ENCODE results near the gene ARRDC5. TPM values are rescaled to one million over a fixed set of nuclear protein-coding genes. Genes with fewer than 3 reads are reported as not detected.

The ARRDC5 gene
- polyA plus RNA-seq, 1 experiment, result not detected

DNA sequence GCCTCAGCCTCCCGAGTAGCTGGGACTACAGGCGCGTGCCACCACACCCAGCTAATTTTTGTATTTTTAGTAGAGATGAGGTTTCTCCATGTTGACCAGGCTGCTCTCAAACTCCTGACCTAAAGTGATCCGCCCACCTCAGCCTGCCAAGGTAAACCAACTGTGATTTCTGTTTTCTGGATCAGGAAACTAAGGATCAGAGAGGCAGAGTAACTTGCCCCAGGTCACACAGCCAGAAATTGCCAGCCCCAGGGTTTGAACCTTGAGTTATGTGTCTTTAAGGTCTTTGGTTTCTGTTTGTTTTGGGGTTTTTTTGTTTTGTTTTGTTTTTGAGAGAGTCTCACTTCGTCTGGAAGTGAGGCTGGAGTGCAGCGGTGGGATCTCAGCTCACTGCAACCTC is 31.0 kb downstream of the ARRDC5 start:
- Histone ChIP-seq H3K9me3 (ENCODE audit: control insufficient read depth, insufficient read depth, low read length) (no peaks in the 10 kb centered on the region; the same call in 1 of the 2 replicates), H3K27ac (ENCODE audit: low read depth, low read length) (no peak overlapping the region), H3K4me3 (ENCODE audit: low read depth, low read length) (no peak overlapping the region), H3K27me3 (ENCODE audit: control insufficient read depth, insufficient read depth, low read length) (no peaks in the 10 kb centered on the region)
- POLR2A ChIA-PET, result no interaction called here
- CTCF ChIA-PET, result interaction anchor here (0.6 to 2.8 kb wide), 3 partner anchors 40 to 160 kb away, joined by 3 to 17 read pairs (median 6); no protein-coding TSS in a partner anchor
- TF ChIP-seq, protein P1, sequence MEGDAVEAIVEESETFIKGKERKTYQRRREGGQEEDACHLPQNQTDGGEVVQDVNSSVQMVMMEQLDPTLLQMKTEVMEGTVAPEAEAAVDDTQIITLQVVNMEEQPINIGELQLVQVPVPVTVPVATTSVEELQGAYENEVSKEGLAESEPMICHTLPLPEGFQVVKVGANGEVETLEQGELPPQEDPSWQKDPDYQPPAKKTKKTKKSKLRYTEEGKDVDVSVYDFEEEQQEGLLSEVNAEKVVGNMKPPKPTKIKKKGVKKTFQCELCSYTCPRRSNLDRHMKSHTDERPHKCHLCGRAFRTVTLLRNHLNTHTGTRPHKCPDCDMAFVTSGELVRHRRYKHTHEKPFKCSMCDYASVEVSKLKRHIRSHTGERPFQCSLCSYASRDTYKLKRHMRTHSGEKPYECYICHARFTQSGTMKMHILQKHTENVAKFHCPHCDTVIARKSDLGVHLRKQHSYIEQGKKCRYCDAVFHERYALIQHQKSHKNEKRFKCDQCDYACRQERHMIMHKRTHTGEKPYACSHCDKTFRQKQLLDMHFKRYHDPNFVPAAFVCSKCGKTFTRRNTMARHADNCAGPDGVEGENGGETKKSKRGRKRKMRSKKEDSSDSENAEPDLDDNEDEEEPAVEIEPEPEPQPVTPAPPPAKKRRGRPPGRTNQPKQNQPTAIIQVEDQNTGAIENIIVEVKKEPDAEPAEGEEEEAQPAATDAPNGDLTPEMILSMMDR (IDR thresholded peaks at IDR 0.05; ENCODE audit: low read depth, low read length), result no peak
- no peak for DNase-seq (ENCODE audit: low read depth, low spot score)

GRCh38 chr19:4870025-4870700 is 32.5 kb downstream of the ARRDC5 start:
- Histone ChIP-seq H3K9me3 (ENCODE audit: control insufficient read depth, insufficient read depth, low read length) (no peaks in the 10 kb centered on the region; the same call in 1 of the 2 replicates), H3K4me3 (ENCODE audit: low read depth, low read length) (no peak overlapping the region), H3K27ac (ENCODE audit: low read depth, low read length) (peak overlapping the region; percentile 70), H3K27me3 (ENCODE audit: control insufficient read depth, insufficient read depth, low read length) (no peaks in the 10 kb centered on the region)
- DNase-seq (ENCODE audit: low read depth, low spot score), result peak; percentile 66
- TF ChIP-seq, protein P1 (IDR thresholded peaks at IDR 0.05; ENCODE audit: low read depth, low read length), result no peak
- ChIA-PET CTCF (interaction anchor here (0.6 to 2.8 kb wide), 9 partner anchors 17 to 178 kb away, joined by 3 to 17 read pairs (median 4); partner anchors contain the start of gene FEM1A), POLR2A (interaction anchor here (0.7 to 1.4 kb wide), 4 partner anchors 42 to 100 kb away, joined by 3 to 7 read pairs (median 4); no protein-coding TSS in a partner anchor)

GRCh38 chr19:4868286-4868834 is 34.3 kb downstream of the ARRDC5 start:
- TF ChIP-seq, protein P1 (IDR thresholded peaks at IDR 0.05; ENCODE audit: low read depth, low read length), result no peak
- DNase-seq (ENCODE audit: low read depth, low spot score), result no peak
- Histone ChIP-seq H3K27me3 (ENCODE audit: control insufficient read depth, insufficient read depth, low read length) (no peaks in the 10 kb centered on the region), H3K27ac (ENCODE audit: low read depth, low read length) (no peak overlapping the region), H3K9me3 (ENCODE audit: control insufficient read depth, insufficient read depth, low read length) (no peaks in the 10 kb centered on the region; the same call in 1 of the 2 replicates), H3K4me3 (ENCODE audit: low read depth, low read length) (no peak overlapping the region)
- ChIA-PET POLR2A (interaction anchor here (0.6 to 1.7 kb wide), 5 partner anchors 41 to 78 kb away, joined by 3 to 11 read pairs (median 5); partner anchors contain the start of gene UHRF1), CTCF (interaction anchor here (1.9 to 3.8 kb wide), 3 partner anchors 16 to 59 kb away, joined by 6 to 22 read pairs (median 13); no protein-coding TSS in a partner anchor)

- ChIA-PET CTCF (interaction anchor here (0.6 to 3.8 kb wide), 5 partner anchors 15 to 162 kb away, joined by 3 to 22 read pairs (median 7); no protein-coding TSS in a partner anchor), POLR2A (interaction anchor here (0.5 to 1.7 kb wide), 14 partner anchors 10 to 650 kb away, joined by 3 to 11 read pairs (median 4); partner anchors contain the start of genes FEM1A, FSD1 and UHRF1)
- TF ChIP-seq, protein P1 (IDR thresholded peaks at IDR 0.05; ENCODE audit: low read depth, low read length), result no peak
- Histone ChIP-seq H3K27me3 (ENCODE audit: control insufficient read depth, insufficient read depth, low read length) (no peaks in the 10 kb centered on the region), H3K27ac (ENCODE audit: low read depth, low read length) (peak within 1 kb of the TSS; percentile 70), H3K9me3 (ENCODE audit: control insufficient read depth, insufficient read depth, low read length) (no peaks in the 10 kb centered on the region; the same call in 1 of the 2 replicates), H3K4me3 (ENCODE audit: low read depth, low read length) (peak within 1 kb of the TSS; percentile 89)
- DNase-seq (ENCODE audit: low read depth, low spot score), result peak; percentile 92
Observed at GRCh38 chr19:4867534-4868285, 35.0 kb downstream of the ARRDC5 start, which contains the start of gene PLIN3. PLIN3 (minus strand) TSS chr19:4867667; CDS start chr19:4861394, 6,273 bp downstream.

All from AG04450 (cell line).